Skin epidermis (tissue), 12 donors: ENCODE results near the gene TERB1.

Experiments used
- H3K27ac ChIP-seq, 21 experiments: fragments of 200-600 bp; sonication (generic) in 11 of 21; one replicate each; pipeline ENCODE4 v1.5.0; 2020; ENCODE audit warnings: mild to moderate bottlenecking in 3 of 21, inconsistent platforms in 2 of 21, moderate library complexity in 2 of 21
- H3K4me3 ChIP-seq, 7 experiments: fragments of 200-600 bp; sonication (generic) in 2 of 7; one replicate each; pipeline ENCODE4 v1.5.0; 2020; ENCODE audit warnings: inconsistent platforms in 2 of 7, mild to moderate bottlenecking in 2 of 7, moderate library complexity in 1 of 7

The TERB1 gene

DNA sequence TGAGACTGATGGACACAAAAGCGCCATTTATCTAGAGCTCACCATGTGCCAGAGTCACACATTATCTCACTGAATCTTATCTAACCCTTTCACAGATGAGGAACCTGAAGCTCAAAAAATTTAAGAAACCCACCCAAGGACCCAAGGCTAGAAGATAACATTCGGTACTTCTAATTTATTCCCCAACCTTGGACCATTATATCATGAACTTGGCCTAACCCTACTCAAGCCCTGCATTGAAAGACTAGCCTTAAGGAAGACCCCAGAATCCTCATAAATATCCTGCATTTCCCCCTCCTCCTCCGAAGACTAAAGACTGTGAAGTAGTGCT is 49.4 kb downstream of the TERB1 start:
- Histone ChIP-seq H3K27ac (peak overlapping the region in 16 of 21 experiments; percentile 89 to 99 (median 97)), H3K4me3 (peak overlapping the region in 6 of 7 experiments; percentile 3 to 99 (median 97))

DNA sequence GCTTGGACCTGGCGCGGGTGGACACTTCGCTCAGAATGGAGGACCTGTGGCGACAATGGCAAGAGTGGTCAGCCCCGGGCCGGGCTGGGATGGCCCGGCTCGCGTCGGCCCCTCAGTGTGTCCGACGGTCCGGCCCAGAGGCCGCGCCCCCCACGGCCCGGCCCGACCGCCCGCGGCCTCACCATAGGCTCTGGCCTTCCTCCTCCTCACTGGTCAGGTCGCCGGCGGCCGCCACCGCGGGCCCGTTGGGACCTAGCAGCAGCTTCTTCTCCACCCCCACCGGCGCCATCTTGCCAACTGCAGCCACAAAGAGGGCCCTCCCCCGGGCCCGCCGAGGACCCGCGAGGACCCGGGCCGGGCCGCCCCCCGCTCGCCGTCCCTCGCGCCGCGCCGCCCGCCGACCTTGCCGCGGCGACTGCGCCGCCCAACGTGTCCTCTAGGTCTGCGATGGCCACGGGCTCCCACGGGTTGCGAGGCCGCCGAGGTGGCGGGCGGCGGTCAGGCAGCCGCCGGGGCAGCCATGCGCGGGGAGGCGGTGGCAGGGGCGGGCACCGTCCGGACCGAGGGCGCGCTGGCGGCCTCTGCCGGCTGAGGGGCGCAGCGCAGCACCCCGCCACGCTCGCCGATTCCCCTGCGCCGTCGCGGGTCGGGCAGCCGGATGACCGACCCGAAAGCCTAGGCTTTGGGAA is 49.9 kb downstream of the TERB1 start, which contains the start of gene DYNC1LI2:
Gene DYNC1LI2, minus strand, starts transcription at position 307 of the 689 bp plus-strand sequence. Its CDS starts 18 bp downstream, at position 289.
- H3K4me3 ChIP-seq, result peak within 1 kb of the TSS; percentile 80 to 99 (median 97)
- H3K27ac ChIP-seq, result peak within 1 kb of the TSS; percentile 89 to 99 (median 97)

DNA sequence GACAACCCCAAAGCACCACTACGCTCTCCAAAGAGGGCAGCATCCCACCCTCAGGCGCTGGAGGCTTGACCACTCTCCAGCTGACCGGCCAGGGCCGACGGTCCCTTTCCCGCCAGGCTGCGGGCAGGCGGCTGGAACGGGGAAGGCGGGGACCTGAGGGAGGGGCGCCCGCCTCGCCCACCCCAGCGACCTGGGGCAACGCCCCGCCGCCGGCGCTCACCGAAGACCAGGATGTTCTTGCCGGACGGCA is 50.4 kb downstream of the TERB1 start:
- Histone ChIP-seq H3K27ac (peak overlapping the region; percentile 89 to 99 (median 97)), H3K4me3 (peak overlapping the region; percentile 80 to 99 (median 97))

DNA sequence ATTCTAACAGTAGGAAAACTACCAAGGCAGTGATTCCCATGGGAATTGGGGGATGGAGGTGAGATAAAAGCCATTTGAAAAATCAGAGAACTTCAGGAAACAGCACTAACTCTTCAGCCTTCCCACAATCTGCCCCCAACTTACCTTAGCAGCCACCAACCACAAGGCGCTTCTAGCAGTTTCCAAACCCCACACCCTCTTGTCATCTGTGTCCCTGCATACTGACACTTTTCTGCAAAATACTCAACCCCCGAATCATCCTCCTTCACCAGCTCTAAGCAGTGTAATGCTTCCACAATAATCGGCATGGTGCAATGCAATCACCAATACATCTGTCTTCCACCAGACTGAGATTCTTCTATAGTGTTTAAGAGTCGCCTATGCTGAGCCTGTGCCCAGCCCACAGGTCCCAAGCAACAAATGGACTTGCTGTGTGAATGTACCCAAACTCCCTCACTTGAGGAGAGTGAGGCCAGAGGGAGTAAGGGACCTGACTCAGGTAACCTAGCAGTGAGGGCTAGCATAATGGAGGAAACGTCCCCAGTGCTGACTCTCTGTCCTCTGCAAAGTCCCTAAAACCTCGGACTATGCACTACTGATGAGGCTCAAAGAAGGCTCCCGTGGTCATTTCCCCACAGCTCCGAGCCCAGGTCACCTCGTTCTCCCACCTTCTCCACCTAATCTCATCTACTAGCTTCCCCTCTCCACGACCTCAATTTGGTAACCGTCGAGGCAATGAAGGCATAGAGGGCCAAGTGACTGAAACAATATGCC is 50.9 kb downstream of the TERB1 start:
- H3K27ac ChIP-seq, result peak overlapping the region in 20 of 21 experiments; percentile 89 to 99 (median 97)
- peak overlapping the region; percentile 80 to 99 (median 97) for H3K4me3 ChIP-seq

DNA sequence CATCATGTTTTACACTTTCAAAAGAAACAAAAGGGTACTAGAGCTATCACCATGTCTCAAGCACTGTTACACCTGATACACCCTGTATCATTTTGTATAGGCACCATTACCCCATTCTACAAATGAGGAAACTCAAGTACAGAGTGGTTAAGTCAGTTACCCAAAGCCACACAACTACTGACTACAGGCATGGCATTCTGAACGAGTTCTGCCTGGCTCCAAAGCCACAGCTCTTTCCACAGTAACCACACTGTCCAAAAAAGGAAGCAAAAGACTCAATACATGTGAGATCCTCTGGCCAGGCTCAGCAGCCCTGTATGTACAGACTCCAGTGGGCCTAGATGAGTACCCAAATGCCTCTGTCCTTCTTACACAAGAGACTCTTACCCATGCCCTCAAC is 54.7 kb downstream of the TERB1 start:
- peak overlapping the region in 3 of 21 experiments; percentile 4 to 26 (median 20) for H3K27ac ChIP-seq

DNA sequence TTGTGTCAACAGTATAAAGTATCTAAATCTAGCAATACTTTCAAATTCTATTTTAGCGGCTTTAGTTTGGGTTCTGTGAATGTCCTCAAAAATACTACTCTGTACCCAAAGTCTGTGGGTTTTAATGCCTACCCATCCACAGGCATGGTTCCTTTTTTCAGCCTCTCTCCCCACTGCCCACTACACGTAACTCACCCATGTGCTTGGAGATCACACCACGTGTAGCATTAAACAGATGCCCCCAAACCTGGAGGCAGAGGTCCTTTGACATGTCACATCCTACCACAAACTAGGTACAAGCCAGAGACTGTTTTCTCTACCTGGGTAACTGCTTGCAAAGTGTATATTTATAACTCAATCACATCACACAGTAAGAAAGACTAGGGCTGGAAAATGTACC is 55.3 kb downstream of the TERB1 start:
- H3K27ac ChIP-seq, result no peak overlapping the region

More for the DNA sequence above, 54.7 kb downstream of the TERB1 start:
- H3K4me3 ChIP-seq, result no peak overlapping the region

DNA sequence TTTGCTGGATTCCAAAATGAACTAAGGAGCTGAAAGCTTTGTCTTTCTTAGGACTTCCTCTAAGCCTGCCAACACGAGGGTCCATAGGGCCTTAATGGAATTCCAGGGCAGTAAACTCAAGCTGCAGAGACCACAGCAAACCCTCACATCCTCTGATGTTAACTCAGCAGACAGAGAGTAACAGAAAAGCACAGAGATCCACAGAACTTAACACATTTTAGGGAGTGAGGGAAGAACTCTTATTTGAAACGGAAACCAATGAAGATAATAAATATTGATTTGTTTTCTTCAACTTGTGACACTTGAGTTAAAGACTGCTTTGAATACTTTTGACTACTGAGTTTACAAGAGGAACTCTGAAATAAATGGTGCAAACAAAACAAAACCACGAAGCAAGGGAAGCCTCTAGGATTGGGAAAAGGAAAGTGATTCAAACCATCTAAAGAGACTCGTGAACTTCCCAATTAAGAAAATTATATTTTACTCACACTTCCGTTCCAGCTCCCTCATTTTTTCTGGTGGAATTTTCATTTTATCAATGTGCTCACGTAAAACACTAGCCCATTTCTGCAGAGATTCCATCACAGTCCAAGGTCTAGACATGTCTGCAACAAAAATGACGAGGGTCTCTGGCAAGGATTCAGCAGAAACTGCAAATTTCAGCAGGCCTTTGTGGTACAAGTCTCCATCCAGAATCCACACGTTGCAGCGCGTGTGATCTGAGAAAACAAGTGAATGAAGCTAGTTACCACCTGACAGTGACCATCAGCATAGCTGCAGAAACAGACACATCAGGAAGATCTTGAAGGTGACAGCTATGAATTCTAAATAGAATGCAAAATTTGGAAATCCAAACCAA is 59.2 kb downstream of the TERB1 start:
- no peak overlapping the region for H3K4me3 ChIP-seq

More for the DNA sequence above, 55.3 kb downstream of the TERB1 start:
- no peak overlapping the region for H3K4me3 ChIP-seq

DNA sequence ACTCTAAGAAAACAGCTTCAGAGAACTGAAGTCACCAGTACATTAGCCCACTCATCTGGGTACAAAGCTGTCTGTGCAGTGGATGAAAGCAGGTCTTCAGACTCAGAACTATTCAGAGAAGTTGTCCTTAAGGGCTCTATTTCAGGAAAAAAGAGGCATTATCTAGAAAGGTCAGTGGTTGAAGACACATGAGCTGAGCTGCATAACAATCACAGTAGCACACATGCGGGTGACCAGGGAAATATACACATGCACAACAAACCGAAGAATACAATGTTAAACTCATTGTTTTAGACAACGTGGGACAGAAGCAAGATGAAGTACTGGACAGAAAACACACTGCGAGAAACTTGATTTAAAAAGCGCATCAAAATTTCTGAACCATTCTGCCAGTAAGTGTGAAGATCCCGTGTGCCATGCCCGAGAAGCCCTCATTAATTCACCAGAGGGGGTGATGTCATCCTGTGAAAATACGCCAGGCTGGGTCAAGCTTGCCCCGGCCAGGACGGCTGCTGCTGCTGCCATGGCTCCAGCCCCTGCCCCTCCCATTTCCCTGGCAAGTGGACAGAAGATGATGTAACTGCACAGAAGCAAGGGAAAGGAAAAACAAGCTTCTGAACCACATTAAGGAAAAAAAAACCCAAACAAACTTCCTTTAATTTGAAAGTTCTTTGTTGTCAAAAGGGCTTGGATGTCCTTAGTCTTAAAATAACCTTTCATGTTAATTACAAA is 60.0 kb downstream of the TERB1 start:
- Histone ChIP-seq H3K27ac (peak overlapping the region in 19 of 21 experiments; percentile 9 to 79 (median 54)), H3K4me3 (no peak overlapping the region)

More for the DNA sequence above, 59.2 kb downstream of the TERB1 start:
- H3K27ac ChIP-seq, result peak overlapping the region in 15 of 21 experiments; percentile 9 to 79 (median 48)

DNA sequence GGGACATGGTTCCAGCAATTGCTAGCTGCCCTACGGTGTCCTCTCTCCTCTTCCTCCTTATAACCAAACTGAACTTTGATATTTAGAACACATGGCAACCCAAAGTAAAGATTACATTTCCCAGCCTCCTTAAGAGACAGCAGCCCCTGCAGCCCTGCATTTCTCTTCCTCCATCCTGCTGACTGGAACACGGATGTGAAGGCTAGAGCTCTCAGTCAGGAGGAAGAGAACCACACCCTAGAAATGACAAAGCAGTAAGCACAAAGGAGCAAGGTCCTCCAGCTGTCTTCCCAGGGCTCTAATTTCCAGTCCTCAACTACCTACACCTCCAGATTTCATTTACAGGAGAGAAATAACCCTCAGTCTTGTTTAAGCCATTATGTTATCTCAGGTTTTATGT is 60.9 kb downstream of the TERB1 start:
- Histone ChIP-seq H3K4me3 (no peak overlapping the region), H3K27ac (peak overlapping the region in 18 of 21 experiments; percentile 11 to 79 (median 55))

DNA sequence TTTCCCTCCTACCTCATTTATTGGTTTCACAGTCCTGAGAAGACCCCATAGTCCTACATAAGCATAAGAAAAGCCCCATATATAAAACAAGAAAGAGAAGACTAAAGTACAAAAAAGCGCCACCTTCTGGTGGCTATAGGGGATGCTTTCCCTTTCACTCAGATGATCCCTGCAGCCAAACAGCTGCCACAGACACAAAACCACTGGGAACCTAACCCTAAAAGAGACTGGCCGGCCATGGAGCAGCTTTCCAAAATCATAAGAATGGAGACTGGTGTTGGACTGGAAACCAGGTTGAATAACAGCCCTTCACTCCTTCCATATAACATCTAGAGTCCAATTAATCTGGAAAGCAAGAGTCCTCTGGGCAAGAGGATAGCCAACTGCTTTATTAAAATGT is 61.4 kb downstream of the TERB1 start:
- Histone ChIP-seq H3K27ac (peak overlapping the region in 14 of 21 experiments; percentile 7 to 79 (median 52)), H3K4me3 (no peak overlapping the region)

DNA sequence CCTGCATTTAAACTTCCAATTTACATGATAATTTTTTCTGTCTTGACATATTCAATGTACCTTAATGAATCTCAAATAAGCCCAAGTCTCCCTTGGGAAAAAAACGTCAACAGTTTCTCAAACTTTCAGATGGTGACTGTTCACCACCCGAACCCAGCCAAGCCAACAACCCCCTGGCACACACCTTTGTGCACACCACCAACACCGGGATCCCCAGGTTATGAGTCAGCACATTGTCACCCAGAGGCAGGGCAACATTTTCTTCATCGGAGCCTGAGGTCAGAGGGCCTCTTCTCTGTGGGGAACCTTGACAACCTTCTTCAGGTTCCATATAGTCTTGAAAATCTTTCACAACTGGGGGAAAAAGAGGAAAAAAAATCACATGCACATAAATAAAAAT is 65.5 kb downstream of the TERB1 start:
- no peak overlapping the region for H3K4me3 ChIP-seq
- no peak overlapping the region for H3K27ac ChIP-seq

DNA sequence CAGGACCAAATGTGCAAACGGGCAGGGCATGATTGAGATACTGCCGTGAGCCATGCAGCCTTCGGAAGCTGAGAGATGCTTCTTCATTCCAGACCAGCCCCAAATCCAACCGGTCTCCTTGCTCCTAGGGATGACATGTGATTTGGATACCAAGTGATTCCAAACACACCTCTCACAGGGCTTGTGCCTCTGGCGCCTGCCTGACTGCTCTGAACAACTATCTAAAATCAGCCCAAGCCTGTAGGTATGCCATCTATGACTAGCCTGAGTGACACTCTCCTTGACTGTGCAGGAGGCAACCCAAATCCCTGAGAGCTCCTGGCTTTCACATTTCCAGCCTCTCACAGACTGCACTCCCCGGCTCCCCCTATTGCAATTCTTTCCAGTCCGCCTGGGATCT is 70.3 kb downstream of the TERB1 start:
- H3K27ac ChIP-seq, result no peak overlapping the region

DNA sequence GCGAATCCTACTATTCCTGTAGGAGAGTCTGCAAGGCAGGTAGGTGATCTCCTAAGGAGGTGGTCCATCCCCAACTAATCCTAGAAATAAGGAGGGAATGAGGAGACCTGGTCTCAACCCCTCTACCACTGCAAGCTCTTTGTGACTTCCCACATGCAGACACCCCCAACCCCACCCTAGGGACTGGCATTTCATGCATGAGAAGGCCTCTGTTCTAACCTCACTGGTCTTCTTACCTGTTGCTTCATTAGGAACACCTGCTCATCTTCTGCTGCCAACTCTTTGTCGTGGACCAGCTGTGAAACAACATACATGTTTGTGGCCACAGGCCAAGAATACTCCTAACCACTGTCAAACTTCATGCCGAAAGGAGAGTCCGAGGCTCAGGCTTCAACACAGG is 72.6 kb downstream of the TERB1 start:
- H3K27ac ChIP-seq, result no peak overlapping the region
- H3K4me3 ChIP-seq, result no peak overlapping the region

More for the DNA sequence above, 70.3 kb downstream of the TERB1 start:
- no peak overlapping the region for H3K4me3 ChIP-seq

DNA sequence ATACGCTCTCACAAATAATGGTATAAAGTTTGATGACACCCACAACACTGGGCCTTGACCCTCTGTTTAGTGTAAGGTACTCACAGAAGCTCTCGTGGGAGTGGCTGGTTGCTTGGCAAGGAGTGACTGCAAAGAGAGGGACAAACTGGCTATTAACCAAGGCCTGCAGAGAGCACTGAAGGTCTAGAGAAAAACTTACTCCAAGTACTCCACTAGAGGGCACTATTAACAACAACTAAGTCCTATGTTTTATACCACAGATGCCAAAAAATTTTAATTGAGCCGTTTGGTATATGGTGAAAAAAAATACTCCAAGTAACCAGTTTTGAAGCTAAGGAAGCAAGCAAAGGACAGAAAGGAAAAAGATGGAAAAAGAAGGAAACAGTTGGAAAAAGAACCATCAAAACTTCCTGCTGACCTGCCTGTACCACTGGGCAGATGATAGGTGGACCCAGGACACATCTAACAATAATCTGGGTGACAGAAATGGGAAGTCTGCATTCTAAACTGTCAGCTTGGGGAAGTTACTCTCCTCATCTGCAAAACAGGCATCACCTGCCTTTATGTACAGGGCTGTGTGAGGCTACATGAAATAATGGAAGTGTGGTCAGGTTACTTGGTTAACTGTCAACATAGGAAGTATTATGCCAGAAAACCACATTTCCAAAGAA is 73.1 kb downstream of the TERB1 start:
- no peak overlapping the region for H3K4me3 ChIP-seq
- no peak overlapping the region for H3K27ac ChIP-seq

DNA sequence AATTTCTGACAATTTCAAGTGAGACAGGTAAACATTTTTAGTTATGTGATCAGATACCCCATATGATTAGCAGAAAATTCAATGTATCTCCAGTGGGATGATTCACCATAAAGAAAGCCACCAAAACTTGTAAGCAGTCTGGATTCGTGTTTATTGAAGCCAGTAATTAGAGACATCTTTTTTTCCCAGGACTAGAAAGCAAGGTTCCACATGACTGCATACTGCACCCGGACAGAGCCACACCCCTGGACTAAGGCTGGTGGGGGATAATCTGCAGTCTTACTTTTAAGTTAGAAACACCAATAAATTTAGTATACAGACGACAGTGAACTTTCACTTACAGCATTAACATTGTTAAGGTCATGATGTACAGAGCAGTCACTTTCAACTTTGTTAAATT is 80.6 kb downstream of the TERB1 start:
- Histone ChIP-seq H3K27ac (no peak overlapping the region), H3K4me3 (no peak overlapping the region)

DNA sequence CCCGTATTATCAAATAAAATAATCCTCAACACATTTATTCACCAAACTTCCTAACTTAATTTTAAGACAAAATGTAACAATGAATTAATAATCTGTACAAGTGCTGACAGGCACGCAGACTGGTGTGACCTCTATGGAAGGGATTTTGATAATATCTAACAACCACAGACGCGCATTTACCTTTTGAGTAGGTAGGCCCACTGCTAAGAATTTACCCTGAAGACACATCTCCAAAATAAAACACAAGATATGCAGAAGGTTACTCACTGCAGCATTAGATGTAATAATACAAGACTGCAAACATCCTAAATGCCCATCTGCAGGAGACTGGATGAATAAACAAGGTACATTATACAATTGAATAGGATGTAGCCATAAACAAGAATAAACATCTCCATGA is 82.1 kb downstream of the TERB1 start:
- H3K27ac ChIP-seq, result no peak overlapping the region
- H3K4me3 ChIP-seq, result no peak overlapping the region

DNA sequence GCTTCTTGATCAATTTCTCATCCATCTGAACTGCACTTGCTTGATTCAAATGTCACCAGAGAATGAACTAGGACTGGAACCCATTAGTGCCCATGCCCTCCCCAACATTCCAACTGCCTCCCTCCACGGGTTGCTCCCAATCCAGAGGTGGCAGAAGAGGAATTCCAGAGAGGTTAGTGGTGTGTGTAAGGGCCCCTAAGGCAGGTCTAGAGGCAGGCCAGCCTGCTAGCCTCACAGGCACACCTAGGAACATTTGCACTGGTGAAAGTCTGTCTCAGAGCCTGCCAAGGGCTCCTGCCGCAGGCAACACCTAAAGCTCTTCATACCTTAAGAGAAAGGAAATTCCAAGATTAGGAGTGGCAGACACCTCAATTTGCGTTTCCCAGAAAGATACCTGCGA is 83.6 kb downstream of the TERB1 start:
- Histone ChIP-seq H3K27ac (no peak overlapping the region), H3K4me3 (no peak overlapping the region)

DNA sequence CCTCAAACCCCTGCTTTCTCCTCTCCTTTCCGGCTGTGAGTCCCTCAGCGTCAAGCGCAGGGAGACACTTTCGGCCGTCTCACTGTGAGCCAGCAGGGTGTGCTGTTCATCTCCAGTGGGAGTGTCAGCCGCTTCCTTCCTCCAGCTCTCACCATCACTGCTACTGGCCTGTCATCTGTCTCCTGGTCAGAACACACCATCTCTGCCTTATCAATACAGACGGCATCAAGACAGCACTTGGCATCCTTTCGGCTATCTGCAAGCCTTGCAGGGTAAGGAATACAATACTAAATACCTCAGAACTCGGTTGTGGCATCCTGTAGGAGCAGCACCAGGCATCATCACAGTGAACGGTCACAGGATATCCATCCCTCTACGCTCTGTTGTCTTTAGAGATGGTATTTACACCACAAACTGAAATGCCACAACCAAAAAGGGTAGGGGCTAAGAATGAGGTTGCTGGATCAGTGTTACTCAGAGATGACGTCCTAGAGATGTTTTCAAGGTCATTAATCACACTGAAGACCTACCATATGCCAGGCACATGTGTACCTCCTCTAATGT is 84.2 kb downstream of the TERB1 start:
- no peak overlapping the region for H3K4me3 ChIP-seq
- no peak overlapping the region for H3K27ac ChIP-seq
